Activated CD4-positive, alpha-beta T cell treated with anti-CD3 and anti-CD28 coated beads, Interleukin-10, Interleukin-2, amounts not matched to agents 100 ng/mL and 50 ng/mL, durations not matched to agents 16 hours and 8 hours (primary cell): ENCODE measurements around the gene LRRC75A.
"Not testable (repeated sequence)": the region's sequence is repeated elsewhere in the genome, so short reads cannot be mapped to it uniquely, and the experiment has no call there.

Experiments used
- DNase-seq: peaks from one replicate; pipeline ENCODE4 v3.0.0-alpha.2; 2020

Gene LRRC75A

GRCh38 chr17:16395887-16396286 is 96.1 kb downstream of the LRRC75A start:
- DNase-seq = not testable (repeated sequence)

- DNase-seq = not testable (repeated sequence)
Measured at GRCh38 chr17:16392491-16392890, 99.5 kb downstream of the LRRC75A start.
